ENCODE data around the gene INSR. TPM values are rescaled to one million over a fixed set of nuclear protein-coding genes. Genes with fewer than 3 reads are reported as not detected.

INSR gene
- polyA plus RNA-seq, 4 donors: 23.3 to 35.3 (median 28.7) TPM

GRCh38 chr19:7063339-7063738 is 230.9 kb downstream of the INSR start:
- no peak for DNase-seq (ENCODE audit: low read depth in 4 of 4, low spot score in 2 of 4)

Other genes with a start within 250 kb of the INSR start
- not detected for gene MBD3L2, start 245.1 kb downstream of the INSR start, polyA plus RNA-seq (ENCODE audit: insufficient read length in 4 of 4)
- not detected for gene MBD3L3, start 235.7 kb downstream of the INSR start, polyA plus RNA-seq (ENCODE audit: insufficient read length in 4 of 4)
- gene ZNF557, start 224.7 kb downstream of the INSR start, polyA plus RNA-seq (ENCODE audit: insufficient read length in 4 of 4): 10 to 100 TPM in 1 of 4 donors, 1 to 10 TPM in 3; 8.0 to 10.1 (median 8.8) TPM
- 10 to 100 TPM; 27.5 to 38.4 (median 35.2) TPM for gene ARHGEF18, start 54.5 kb upstream of the INSR start, polyA plus RNA-seq (ENCODE audit: insufficient read length in 4 of 4)
- gene PEX11G, start 194.6 kb upstream of the INSR start, polyA plus RNA-seq (ENCODE audit: insufficient read length in 4 of 4): 1 to 10 TPM; 5.8 to 9.2 (median 7.9) TPM
- 10 to 100 TPM; 33.2 to 76.0 (median 60.3) TPM for gene ZNF358, start 221.7 kb upstream of the INSR start, polyA plus RNA-seq (ENCODE audit: insufficient read length in 4 of 4)
- 10 to 100 TPM; 12.3 to 24.0 (median 18.8) TPM for gene MCOLN1, start 228.2 kb upstream of the INSR start, polyA plus RNA-seq (ENCODE audit: insufficient read length in 4 of 4)
- 10 to 100 TPM; 30.6 to 59.3 (median 44.3) TPM for gene PNPLA6, start 241.3 kb upstream of the INSR start, polyA plus RNA-seq (ENCODE audit: insufficient read length in 4 of 4)

All from left renal cortex interstitium (tissue), 4 donors.